ENCODE data around the gene SKOR1. TPM values are rescaled to one million over a fixed set of nuclear protein-coding genes. Genes with fewer than 3 reads are reported as not detected.

Gene SKOR1
- total and polyA plus RNA-seq, 12 donors, result 0.07 to 0.40 (median 0.15) TPM

DNA sequence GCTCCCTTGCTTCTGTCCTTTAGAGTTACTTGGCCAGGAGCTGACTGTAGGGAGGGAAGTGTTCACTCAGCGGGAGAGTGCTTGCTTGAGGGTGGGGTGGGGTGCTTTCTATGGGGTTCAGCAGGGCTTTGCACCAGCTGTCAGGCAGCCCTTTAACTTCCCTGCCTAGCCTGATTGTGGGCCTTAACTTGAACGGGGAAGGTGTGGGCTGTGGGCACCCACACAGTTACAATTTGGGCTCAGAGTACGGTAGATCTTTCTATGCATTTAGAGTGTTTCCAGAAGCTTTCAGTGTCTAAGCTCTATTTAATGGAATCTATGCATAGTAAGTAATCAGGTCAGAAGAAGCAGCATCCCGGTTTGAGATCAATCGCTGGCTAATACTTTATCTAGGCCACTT lies 48.2 kb upstream of the SKOR1 start:
- no peaks in the 10 kb centered on the region for H3K27me3 ChIP-seq
- no peak for ATAC-seq
- TF ChIP-seq, protein P1, sequence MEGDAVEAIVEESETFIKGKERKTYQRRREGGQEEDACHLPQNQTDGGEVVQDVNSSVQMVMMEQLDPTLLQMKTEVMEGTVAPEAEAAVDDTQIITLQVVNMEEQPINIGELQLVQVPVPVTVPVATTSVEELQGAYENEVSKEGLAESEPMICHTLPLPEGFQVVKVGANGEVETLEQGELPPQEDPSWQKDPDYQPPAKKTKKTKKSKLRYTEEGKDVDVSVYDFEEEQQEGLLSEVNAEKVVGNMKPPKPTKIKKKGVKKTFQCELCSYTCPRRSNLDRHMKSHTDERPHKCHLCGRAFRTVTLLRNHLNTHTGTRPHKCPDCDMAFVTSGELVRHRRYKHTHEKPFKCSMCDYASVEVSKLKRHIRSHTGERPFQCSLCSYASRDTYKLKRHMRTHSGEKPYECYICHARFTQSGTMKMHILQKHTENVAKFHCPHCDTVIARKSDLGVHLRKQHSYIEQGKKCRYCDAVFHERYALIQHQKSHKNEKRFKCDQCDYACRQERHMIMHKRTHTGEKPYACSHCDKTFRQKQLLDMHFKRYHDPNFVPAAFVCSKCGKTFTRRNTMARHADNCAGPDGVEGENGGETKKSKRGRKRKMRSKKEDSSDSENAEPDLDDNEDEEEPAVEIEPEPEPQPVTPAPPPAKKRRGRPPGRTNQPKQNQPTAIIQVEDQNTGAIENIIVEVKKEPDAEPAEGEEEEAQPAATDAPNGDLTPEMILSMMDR (IDR thresholded peaks at IDR 0.05), result no peak
- no peaks in the 10 kb centered on the region for H3K9me3 ChIP-seq
- WGBS, 2 donors, result 83% methylated on average over 5 of the region's 5 CpGs
- no peak overlapping the region for H3K27ac ChIP-seq
- H3K4me1 ChIP-seq, result peaks cover 0 to 9% (median 0%) of the 10 kb centered on the region in 9 donors
- no peak overlapping the region for H3K4me3 ChIP-seq
- peaks cover 0 to 15% (median 0%) of the 10 kb centered on the region in 9 donors for H3K36me3 ChIP-seq
- no peak for DNase-seq
- intact Hi-C loops (cut with DNase I), result loop anchor here in 1 of 10 donors (10.0 kb wide), 1 partner anchor 58 kb away; no protein-coding TSS in a partner anchor

DNA sequence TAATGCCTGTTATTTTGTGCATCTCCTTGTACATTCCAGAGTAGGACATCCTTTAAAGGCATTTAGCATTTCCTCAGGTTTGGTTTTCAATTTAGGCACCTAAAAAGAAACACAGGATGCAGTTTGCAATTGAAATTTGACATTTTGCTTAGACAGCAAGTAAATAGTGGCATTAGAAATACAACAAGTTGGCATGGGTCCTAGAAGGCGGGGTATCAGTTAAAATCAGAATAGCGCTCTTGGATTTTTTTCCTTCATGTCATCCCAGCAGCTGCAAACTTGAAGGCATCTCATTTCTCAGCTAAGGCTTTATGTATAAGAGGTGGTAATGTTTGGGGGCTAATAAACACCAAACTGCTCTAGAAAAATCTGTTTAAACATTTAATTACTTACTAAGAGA lies 47.5 kb upstream of the SKOR1 start:
- ATAC-seq (no peak), DNase-seq (no peak)
- no peaks in the 10 kb centered on the region for H3K9me3 ChIP-seq
- H3K27ac ChIP-seq, result no peak overlapping the region
- no peaks in the 10 kb centered on the region for H3K27me3 ChIP-seq
- intact Hi-C loops (cut with DNase I), result loop anchor here in 1 of 10 donors (10.0 kb wide), 1 partner anchor 57 kb away; no protein-coding TSS in a partner anchor
- peaks cover 0 to 15% (median under 1%) of the 10 kb centered on the region in 9 donors for H3K36me3 ChIP-seq
- TF ChIP-seq, protein P1 (IDR thresholded peaks at IDR 0.05), result no peak
- peaks cover 0 to 14% (median 0%) of the 10 kb centered on the region in 9 donors for H3K4me1 ChIP-seq
- 77 to 79% methylated on average over 2 of the region's 2 CpGs for WGBS, 2 donors
- no peak overlapping the region for H3K4me3 ChIP-seq

DNA sequence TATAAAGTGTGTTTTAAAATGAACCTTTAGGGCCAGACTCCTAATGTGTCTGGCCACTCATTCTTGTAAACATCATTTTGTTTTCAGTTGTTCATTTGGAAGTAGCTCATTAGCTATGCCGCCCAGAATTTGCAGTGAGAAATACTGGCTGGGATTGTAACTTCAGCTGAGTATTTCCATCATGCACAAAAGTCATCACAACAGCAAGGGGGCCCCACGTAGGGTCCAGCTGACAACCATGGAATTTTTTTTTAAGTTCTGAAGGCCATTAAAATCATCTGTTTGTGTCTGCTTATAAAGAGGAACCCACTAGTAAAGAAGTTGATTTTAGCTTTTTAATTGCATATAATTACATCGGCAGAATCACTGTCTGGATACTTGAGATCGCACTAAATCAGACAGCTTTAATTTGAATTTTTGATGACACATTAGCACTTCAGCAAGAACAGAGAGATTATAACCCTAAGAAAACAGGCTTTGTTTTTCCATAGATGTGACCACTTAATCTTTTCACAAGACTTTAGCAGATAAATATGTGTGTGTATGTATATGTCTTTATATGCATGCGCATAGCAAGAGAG lies 46.3 kb upstream of the SKOR1 start:
- WGBS, 2 donors, result 91 to 94% methylated on average over 5 of the region's 5 CpGs
- ATAC-seq, result no peak
- Histone ChIP-seq H3K4me3 (no peak overlapping the region), H3K27me3 (no peaks in the 10 kb centered on the region), H3K9me3 (no peaks in the 10 kb centered on the region), H3K4me1 (peaks cover 0 to 16% (median 0%) of the 10 kb centered on the region in 9 donors), H3K27ac (no peak overlapping the region), H3K36me3 (peaks cover 0 to 15% (median 5%) of the 10 kb centered on the region in 9 donors)
- intact Hi-C loops (cut with DNase I), result loop anchor here in 1 of 10 donors (10.0 kb wide), 1 partner anchor 56 kb away; no protein-coding TSS in a partner anchor
- DNase-seq, result no peak
- TF ChIP-seq, protein P1 (IDR thresholded peaks at IDR 0.05), result no peak

DNA sequence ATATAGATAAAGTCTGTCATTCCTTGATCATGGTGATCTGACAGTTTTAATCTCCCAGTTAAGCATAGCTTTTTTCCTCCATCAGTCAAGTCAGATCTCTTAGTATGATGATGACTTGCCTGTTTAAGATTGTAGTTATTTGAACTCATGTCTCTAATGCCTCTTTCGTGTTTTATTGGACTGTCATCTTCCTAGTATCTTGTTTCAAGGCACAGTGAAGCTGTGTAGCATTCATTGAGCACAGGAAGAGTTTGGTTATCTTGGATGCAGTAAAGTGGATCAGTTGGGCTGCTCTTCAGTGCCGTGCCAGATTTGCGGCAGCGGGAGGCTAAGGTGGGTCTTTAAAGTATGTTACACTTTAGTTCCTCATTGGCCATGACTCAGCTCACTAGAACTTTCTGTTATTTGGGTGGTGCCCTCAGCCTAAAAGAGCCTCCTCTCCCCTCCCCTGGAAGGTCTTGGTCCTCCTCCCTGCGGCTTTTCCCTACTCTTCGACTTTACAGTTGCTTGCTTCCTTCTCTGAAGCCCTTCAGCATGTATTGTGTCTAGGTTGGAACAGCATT lies 45.7 kb upstream of the SKOR1 start:
- WGBS, 2 donors, result 82 to 91% methylated on average over 6 of the region's 6 CpGs
- peaks cover 0 to 20% (median 0%) of the 10 kb centered on the region in 9 donors for H3K36me3 ChIP-seq
- peaks cover 0 to 16% (median 0%) of the 10 kb centered on the region in 9 donors for H3K4me1 ChIP-seq
- H3K27ac ChIP-seq, result no peak overlapping the region
- no peak overlapping the region for H3K4me3 ChIP-seq
- no peak for DNase-seq
- no peaks in the 10 kb centered on the region for H3K27me3 ChIP-seq
- H3K9me3 ChIP-seq, result no peaks in the 10 kb centered on the region
- TF ChIP-seq, protein P1 (IDR thresholded peaks at IDR 0.05), result no peak
- intact Hi-C loops (cut with DNase I), result loop anchor here in 1 of 10 donors (10.0 kb wide), 1 partner anchor 55 kb away; no protein-coding TSS in a partner anchor
- no peak for ATAC-seq

Measured in heart right ventricle (tissue), 16 donors.